H1 (cell line): ENCODE measurements around the gene AGFG2. TPM values are rescaled to one million over a fixed set of nuclear protein-coding genes. Genes with fewer than 3 reads are reported as not detected.

ENCODE experiments used
- GABPA ChIP-seq: IDR thresholded peaks from 2 replicates; pipeline ENCODE4 v1.6.1; 2011; ENCODE audit warnings: mild to moderate bottlenecking, low read length, moderate library complexity, borderline replicate concordance; ENCODE audit not compliant: insufficient read depth
- JUN ChIP-seq: IDR thresholded peaks from 2 replicates; pipeline ENCODE4 v1.6.1; 2011; ENCODE audit warnings: low read depth, mild to moderate bottlenecking, improper control_type of control experiment, low read length
- POLR2AphosphoS5 ChIP-seq: IDR thresholded peaks from 2 replicates; pipeline ENCODE4 v1.6.1; 2011; ENCODE audit warnings: low read depth, low read length
- SIRT6 ChIP-seq: IDR thresholded peaks from one replicate; pipeline ENCODE4 v1.7.1; 2012; ENCODE audit warnings: low read length, inconsistent platforms
- YY1 ChIP-seq: IDR thresholded peaks from 2 replicates; pipeline ENCODE4 v1.6.1; 2011; ENCODE audit warnings: low read depth, mild to moderate bottlenecking, low read length
- polyA plus RNA-seq, 7 experiments: library from polyadenylated mRNA; depleted of rRNA in 3 of 7; stranded (reverse) in 5 of 7; unstranded in 2 of 7; fragments of >200 nt in 5 of 7; fragments of 200-250 nt in 2 of 7; gene quantifications; 1 replicate in 5 of 7; 2 replicates in 1 of 7; 4 replicates in 1 of 7; pipeline versions ENCODE4 v1.2.1 to v1.2.3, GENCODE V29; 2011 to 2013; ENCODE audit warnings: missing spikeins in 2 of 7, mixed read lengths in 2 of 7
- total RNA-seq: library from RNA; stranded (reverse); fragmentation: NEBNext Ultra II Directional; extraction: Animal tissue kit (Norgen Biotek cat#: 25700); gene quantifications from 2 replicates; pipeline ENCODE4 v1.2.1, GENCODE V29; 2021
- TF ChIP-seq, protein P1 (sequence below), 3 experiments: IDR thresholded peaks; 1 replicate in 2 of 3; 2 replicates in 1 of 3; pipeline versions ENCODE4 v1.5.1 to v1.6.1; 2011; ENCODE audit warnings: low read length in 3 of 3, mild to moderate bottlenecking in 3 of 3, inconsistent platforms in 2 of 3, low read depth in 1 of 3, moderate library complexity in 1 of 3; ENCODE audit not compliant: insufficient read depth in 1 of 3; ENCODE audit errors: control extremely low read depth in 1 of 3

The AGFG2 gene
- total and polyA plus RNA-seq, 2 of the 8 experiments (the other 6 are each of a cell fraction or from before 2014, with no cell fraction given), result 7.6 to 11.2 TPM

DNA sequence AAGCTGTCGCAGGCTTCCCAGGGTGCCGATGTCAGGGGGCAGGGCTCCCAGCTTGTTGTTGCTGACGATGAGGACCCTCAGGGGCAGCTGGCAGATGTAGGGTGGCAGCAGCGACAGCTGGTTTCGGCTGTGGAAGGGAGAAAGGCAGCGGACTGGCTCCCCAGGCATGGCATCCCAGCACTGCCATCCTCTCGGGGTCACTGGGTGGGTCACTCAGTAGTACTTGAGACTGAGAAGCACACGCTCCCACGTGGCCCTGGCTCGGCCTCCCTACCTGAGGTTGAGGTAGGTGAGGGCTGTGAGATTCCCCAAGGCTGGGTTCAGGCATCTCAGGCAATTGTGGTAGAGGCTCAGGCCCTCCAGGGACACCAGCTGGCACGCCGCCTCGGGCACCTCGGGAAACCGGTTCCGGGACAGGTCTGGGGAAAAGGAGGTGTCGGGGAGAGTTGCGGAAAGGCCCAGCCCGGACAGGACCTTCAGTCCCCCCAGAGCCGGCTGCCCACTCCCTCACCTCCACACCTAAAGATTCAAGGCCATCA is 43.1 kb downstream of the AGFG2 start (continued):
- TF ChIP-seq GABPA, result no peak
- TF ChIP-seq SIRT6, result no peak
- TF ChIP-seq YY1, result no peak
- TF ChIP-seq POLR2AphosphoS5, result no peak
- no peak for TF ChIP-seq JUN
- TF ChIP-seq, protein P1, sequence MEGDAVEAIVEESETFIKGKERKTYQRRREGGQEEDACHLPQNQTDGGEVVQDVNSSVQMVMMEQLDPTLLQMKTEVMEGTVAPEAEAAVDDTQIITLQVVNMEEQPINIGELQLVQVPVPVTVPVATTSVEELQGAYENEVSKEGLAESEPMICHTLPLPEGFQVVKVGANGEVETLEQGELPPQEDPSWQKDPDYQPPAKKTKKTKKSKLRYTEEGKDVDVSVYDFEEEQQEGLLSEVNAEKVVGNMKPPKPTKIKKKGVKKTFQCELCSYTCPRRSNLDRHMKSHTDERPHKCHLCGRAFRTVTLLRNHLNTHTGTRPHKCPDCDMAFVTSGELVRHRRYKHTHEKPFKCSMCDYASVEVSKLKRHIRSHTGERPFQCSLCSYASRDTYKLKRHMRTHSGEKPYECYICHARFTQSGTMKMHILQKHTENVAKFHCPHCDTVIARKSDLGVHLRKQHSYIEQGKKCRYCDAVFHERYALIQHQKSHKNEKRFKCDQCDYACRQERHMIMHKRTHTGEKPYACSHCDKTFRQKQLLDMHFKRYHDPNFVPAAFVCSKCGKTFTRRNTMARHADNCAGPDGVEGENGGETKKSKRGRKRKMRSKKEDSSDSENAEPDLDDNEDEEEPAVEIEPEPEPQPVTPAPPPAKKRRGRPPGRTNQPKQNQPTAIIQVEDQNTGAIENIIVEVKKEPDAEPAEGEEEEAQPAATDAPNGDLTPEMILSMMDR (IDR thresholded peaks at IDR 0.05; ENCODE audit: control extremely low read depth in 1 of 3, insufficient read depth in 1 of 3, low read depth in 1 of 3, low read length in 3 of 3), result no peak
